CD4-positive, alpha-beta T cell (primary cell): Measurements from ENCODE around the gene AMZ1. TPM values are rescaled to one million over a fixed set of nuclear protein-coding genes. Genes with fewer than 3 reads are reported as not detected.
"Not testable (repeated sequence)": the region's sequence is repeated elsewhere in the genome, so short reads cannot be mapped to it uniquely, and the experiment has no call there.

ENCODE experiments used
- ATAC-seq: fragments of 200-7000 bp; cut with Tn5 transposase; one replicate; pipeline ENCODE4 v1.10.0; 2022; ENCODE audit warnings: mild to moderate bottlenecking; ENCODE audit not compliant: poor library complexity
- CTCF ChIA-PET: fragments of 350-600 bp; sonication (Branson Sonifier 250); formaldehyde crosslinking; loops from one replicate; lab custom pipeline; 2021; ENCODE audit warnings: antibody characterized with exemption, inconsistent platforms; lab: Charles Lee
- POLR2A ChIA-PET: fragments of 350-600 bp; sonication (Branson Sonifier 250); formaldehyde crosslinking; loops from one replicate; lab custom pipeline; 2021; ENCODE audit warnings: antibody characterized with exemption, inconsistent platforms; lab: Charles Lee
- DNase-seq, 14 experiments: peaks; one replicate each; pipeline ENCODE4 v3.0.0-alpha.2; 2013 to 2020; ENCODE audit warnings: mixed read lengths in 2 of 14
- H3K27ac ChIP-seq, 2 donors: one replicate each; pipeline versions ENCODE4 v1.5.1 to v1.7.0; 2013; ENCODE audit warnings: low read length in 2 of 2, low read depth in 1 of 2, mild to moderate bottlenecking in 1 of 2
- H3K27me3 ChIP-seq, 2 experiments: 1 replicate in 1 of 2; 2 replicates in 1 of 2; pipeline versions ENCODE4 v1.6.1 to v1.7.0; 2013; ENCODE audit warnings: low read length in 2 of 2, control low read depth in 1 of 2, mild to moderate bottlenecking in 1 of 2, moderate library complexity in 1 of 2; ENCODE audit not compliant: insufficient read depth in 2 of 2, control insufficient read depth in 1 of 2
- H3K36me3 ChIP-seq: one replicate; pipeline ENCODE4 v1.6.1; 2013; ENCODE audit warnings: low read length, control low read depth; ENCODE audit not compliant: insufficient read depth
- H3K4me1 ChIP-seq: one replicate; pipeline ENCODE4 v1.6.1; 2013; ENCODE audit warnings: low read length, control low read depth; ENCODE audit not compliant: insufficient read depth
- H3K4me3 ChIP-seq: one replicate; pipeline ENCODE4 v1.5.1; 2013; ENCODE audit warnings: mild to moderate bottlenecking, low read length, moderate library complexity
- H3K9me3 ChIP-seq, 2 experiments: 1 replicate in 1 of 2; 2 replicates in 1 of 2; pipeline versions ENCODE4 v1.6.1 to v1.7.0; 2013; ENCODE audit warnings: low read length in 2 of 2, mild to moderate bottlenecking in 2 of 2, control low read depth in 1 of 2, moderate library complexity in 1 of 2; ENCODE audit not compliant: control insufficient read depth in 1 of 2, insufficient read depth in 1 of 2
- H3K27ac Mint-ChIP-seq: one replicate; pipeline ENCODE4 v1.8.0; 2020; ENCODE audit warnings: mixed read lengths
- H3K27me3 Mint-ChIP-seq: one replicate; pipeline ENCODE4 v1.8.0; 2021; ENCODE audit warnings: mixed read lengths
- H3K36me3 Mint-ChIP-seq: one replicate; pipeline ENCODE4 v1.8.0; 2021; ENCODE audit warnings: low read depth, mixed read lengths
- H3K4me1 Mint-ChIP-seq: one replicate; pipeline ENCODE4 v1.8.0; 2021; ENCODE audit warnings: low read depth, mixed read lengths
- H3K4me3 Mint-ChIP-seq: one replicate; pipeline ENCODE4 v1.8.0; 2020; ENCODE audit warnings: mild to moderate bottlenecking, mixed read lengths
- H3K9me3 Mint-ChIP-seq: one replicate; pipeline ENCODE4 v1.8.0; 2020; ENCODE audit warnings: mixed read lengths
- intact Hi-C, 2 experiments: fragments of 100-400 bp; cut with DNase I in 1 of 2; cut with micrococcal nuclease in 1 of 2; formaldehyde crosslinking; loops; one replicate each; pipeline versions ENCODE4 v1.15.1 to v1.9.0; 2023 to 2025; cut with DNase I, micrococcal nuclease
- total RNA-seq, 174 experiments: library from RNA in 2 of 174; stranded (reverse) in 2 of 174; gene quantifications; one replicate each; pipeline ENCODE4 v1.2.3 and lab custom pipeline; 2021 to 2026
- TF ChIP-seq, protein P1 (sequence below): fragments of 200-600 bp; IDR thresholded peaks from one replicate; pipeline ENCODE4 v1.8.0; 2022; ENCODE audit warnings: antibody characterized with exemption, mild to moderate bottlenecking

AMZ1 gene
- total RNA-seq, 2 experiments from 2014 or later, result 0.25 to 0.36 TPM

DNA sequence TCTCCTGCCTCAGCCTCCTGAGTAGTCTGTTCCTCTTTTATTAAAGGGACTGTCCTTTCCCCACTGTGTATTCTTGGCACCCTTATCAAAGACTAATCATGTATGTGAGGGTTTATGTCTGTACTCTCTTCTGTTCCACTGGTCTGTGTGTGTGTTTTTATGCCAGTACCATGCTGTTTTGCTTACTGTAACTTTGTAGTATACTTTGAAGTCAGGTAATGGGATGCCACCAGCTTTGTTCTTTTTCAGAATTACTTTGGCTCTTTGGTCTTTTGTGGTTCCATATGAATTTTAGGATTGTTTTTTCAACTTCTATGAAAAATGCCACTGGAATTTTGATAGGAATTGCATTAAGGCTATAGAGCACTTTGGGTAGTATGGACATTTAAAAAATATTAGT lies 14.1 kb upstream of the AMZ1 start:
- H3K27ac ChIP-seq, result no peak overlapping the region
- no peak for ATAC-seq
- H3K4me3 Mint-ChIP-seq, result no peak overlapping the region
- H3K27me3 ChIP-seq, result no peaks in the 10 kb centered on the region
- no peaks in the 10 kb centered on the region for H3K9me3 Mint-ChIP-seq
- ChIA-PET POLR2A (no interaction called here), CTCF (no interaction called here)
- TF ChIP-seq, protein P1, sequence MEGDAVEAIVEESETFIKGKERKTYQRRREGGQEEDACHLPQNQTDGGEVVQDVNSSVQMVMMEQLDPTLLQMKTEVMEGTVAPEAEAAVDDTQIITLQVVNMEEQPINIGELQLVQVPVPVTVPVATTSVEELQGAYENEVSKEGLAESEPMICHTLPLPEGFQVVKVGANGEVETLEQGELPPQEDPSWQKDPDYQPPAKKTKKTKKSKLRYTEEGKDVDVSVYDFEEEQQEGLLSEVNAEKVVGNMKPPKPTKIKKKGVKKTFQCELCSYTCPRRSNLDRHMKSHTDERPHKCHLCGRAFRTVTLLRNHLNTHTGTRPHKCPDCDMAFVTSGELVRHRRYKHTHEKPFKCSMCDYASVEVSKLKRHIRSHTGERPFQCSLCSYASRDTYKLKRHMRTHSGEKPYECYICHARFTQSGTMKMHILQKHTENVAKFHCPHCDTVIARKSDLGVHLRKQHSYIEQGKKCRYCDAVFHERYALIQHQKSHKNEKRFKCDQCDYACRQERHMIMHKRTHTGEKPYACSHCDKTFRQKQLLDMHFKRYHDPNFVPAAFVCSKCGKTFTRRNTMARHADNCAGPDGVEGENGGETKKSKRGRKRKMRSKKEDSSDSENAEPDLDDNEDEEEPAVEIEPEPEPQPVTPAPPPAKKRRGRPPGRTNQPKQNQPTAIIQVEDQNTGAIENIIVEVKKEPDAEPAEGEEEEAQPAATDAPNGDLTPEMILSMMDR, result no peak
- H3K36me3 ChIP-seq, result no peaks in the 10 kb centered on the region
- intact Hi-C loops, result no loop called here
- peaks cover 7% of the 10 kb centered on the region for H3K4me1 Mint-ChIP-seq
- no peaks in the 10 kb centered on the region for H3K9me3 ChIP-seq
- peaks cover 7% of the 10 kb centered on the region for H3K4me1 ChIP-seq
- no peak overlapping the region for H3K27ac Mint-ChIP-seq
- H3K36me3 Mint-ChIP-seq, result no peaks in the 10 kb centered on the region
- no peak for DNase-seq
- H3K27me3 Mint-ChIP-seq, result peaks cover 8% of the 10 kb centered on the region
- H3K4me3 ChIP-seq, result no peak overlapping the region

DNA sequence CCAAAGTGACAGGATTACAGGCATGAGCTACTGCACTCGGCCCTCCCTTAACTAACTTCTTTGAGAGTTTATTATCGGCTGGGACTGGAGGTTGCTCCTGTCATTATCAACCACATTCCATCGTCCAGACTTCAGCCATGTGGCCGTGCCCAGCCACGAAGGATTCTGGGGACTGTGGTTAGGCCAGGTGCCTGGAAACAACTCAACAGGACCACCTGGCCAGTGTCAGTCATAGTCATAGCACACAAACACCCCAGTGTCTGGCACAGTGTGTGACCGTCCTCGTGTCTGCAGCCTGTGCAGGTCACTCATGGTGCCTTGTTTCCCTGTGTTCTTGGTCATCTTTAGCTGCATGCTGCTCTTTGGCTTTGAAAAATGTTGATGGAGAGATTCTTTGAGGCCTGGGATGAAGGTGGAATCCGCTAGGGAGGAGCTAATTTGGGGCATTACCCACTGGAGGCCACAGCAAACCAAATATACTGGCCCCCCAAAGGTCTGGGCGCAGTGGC lies 12.7 kb upstream of the AMZ1 start:
- ChIA-PET POLR2A (no interaction called here), CTCF (no interaction called here)
- H3K9me3 Mint-ChIP-seq, result no peaks in the 10 kb centered on the region
- Histone ChIP-seq H3K36me3 (no peaks in the 10 kb centered on the region), H3K4me3 (no peak overlapping the region), H3K27ac (no peak overlapping the region), H3K27me3 (no peaks in the 10 kb centered on the region), H3K4me1 (peaks cover 7% of the 10 kb centered on the region), H3K9me3 (no peaks in the 10 kb centered on the region)
- DNase-seq, result no peak
- ATAC-seq, result no peak
- no peaks in the 10 kb centered on the region for H3K27me3 Mint-ChIP-seq
- no peaks in the 10 kb centered on the region for H3K36me3 Mint-ChIP-seq
- no peak overlapping the region for H3K27ac Mint-ChIP-seq
- TF ChIP-seq, protein P1, result no peak
- intact Hi-C loops, result no loop called here
- H3K4me3 Mint-ChIP-seq, result no peak overlapping the region
- H3K4me1 Mint-ChIP-seq, result peaks cover 7% of the 10 kb centered on the region

DNA sequence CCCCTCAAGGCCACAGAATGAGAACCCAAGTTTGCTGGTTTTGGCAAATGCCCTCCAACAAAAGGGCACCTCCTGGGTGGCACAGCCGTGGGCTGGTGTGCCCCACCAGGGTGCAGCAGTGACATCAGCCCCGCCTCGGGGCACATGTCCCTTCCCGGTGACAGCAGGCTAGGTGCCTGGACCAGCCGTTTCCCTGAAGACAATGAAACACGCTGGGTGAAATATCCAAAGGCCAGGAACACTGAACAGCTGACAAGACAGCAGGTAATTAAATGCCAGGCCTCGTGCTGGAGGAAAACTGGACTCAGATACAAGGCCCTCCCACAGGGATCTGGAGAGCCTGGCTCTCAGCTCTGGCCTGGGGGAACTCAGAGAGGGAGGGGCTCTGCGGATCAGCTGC lies 11.4 kb upstream of the AMZ1 start:
- H3K27ac Mint-ChIP-seq, H3K9me3 ChIP-seq, H3K4me3 ChIP-seq, POLR2A ChIA-PET, H3K27me3 Mint-ChIP-seq, H3K4me3 Mint-ChIP-seq, H3K36me3 ChIP-seq, ATAC-seq, H3K36me3 Mint-ChIP-seq, H3K27me3 ChIP-seq, H3K9me3 Mint-ChIP-seq, H3K4me1 Mint-ChIP-seq, intact Hi-C loops, DNase-seq, H3K27ac ChIP-seq, H3K4me1 ChIP-seq, CTCF ChIA-PET: not testable (repeated sequence)

DNA sequence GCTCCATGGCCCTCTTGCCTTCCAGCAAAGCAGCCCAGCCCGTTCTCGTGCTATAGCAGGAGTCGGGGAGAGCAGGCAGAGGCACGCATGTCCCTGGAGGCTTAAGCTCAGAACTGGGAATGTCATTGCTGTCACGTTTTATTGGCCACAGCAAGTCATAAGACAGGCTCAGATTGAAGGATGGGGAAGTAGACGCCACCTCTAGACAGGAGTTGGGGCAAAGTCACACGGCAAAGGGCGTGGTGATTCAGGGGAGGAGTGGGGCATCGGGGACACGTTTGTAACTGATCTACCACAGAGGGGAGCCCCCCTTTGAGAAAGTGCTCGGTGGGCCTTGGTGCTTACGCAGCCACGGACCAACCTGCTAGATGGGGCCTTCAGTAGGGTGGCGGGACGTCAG lies 9.5 kb upstream of the AMZ1 start:
- DNase-seq, H3K4me1 ChIP-seq, H3K36me3 Mint-ChIP-seq, H3K27ac ChIP-seq, H3K36me3 ChIP-seq, H3K4me3 ChIP-seq, H3K27me3 Mint-ChIP-seq, intact Hi-C loops, H3K4me3 Mint-ChIP-seq, H3K27me3 ChIP-seq, H3K27ac Mint-ChIP-seq, POLR2A ChIA-PET, H3K4me1 Mint-ChIP-seq, H3K9me3 Mint-ChIP-seq, CTCF ChIA-PET, H3K9me3 ChIP-seq: not testable (repeated sequence)
- peak; percentile 27 for ATAC-seq

DNA sequence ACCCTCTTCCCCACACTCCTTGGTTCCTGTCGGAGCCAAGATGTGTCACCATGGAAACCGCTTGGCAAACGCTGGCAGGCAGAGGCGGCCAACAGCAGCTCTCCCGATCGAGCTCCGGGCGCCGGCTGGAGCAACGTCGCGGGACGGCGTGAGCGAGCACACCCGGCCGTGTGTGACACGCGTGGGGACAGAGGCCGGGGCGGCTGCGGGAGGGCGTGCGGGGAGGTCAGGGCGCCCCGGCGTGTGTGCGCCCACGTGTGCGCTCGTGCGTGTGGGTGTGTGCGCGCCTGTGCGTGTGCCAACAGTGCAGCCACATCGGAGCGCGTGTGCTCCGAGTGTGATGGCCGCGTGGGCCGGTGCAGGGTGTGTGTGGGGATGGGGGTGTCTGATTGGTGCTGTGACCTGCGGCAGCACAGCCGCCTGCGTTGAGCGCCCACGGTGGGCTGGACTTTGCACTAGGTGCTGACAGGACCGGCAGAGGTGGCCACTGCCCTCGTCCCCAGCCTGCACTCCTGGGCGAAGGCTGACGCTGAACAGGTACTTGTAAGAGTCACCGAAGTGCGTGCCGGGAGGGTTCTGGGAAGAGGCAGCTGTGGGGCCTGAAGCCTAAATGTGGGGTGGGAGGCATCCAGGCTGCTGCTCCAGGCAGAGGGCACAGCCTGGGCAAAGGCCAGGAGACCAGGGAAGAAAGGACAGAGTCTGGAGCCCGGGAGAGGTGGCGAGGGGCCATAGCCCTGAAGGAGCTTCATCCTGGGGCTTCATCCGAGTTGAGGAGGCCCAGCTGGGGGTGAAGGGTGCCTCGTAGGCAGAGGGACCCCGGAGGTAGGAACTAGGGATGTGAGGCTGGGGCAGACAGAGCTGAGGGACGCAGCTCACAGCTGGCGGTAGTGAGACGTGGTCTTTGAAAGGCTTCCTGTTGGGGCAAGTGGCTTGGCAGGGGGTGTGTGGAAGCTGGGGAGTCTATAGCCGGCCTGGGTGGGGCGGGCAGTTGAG lies 8.6 kb upstream of the AMZ1 start:
- H3K4me3 Mint-ChIP-seq, CTCF ChIA-PET, intact Hi-C loops, ATAC-seq, H3K27ac Mint-ChIP-seq, H3K9me3 ChIP-seq, H3K27me3 Mint-ChIP-seq, H3K4me1 ChIP-seq, DNase-seq, H3K36me3 Mint-ChIP-seq, H3K4me3 ChIP-seq, H3K4me1 Mint-ChIP-seq, H3K27me3 ChIP-seq, H3K27ac ChIP-seq, POLR2A ChIA-PET, H3K36me3 ChIP-seq, H3K9me3 Mint-ChIP-seq: not testable (repeated sequence)
